Stomach (tissue), 4 donors: ENCODE data around the gene PRDM16.

ENCODE experiments used
- CTCF ChIP-seq, 7 experiments: fragments of 450-650 bp in 4 of 7; fragments of 200-600 bp in 3 of 7; sonication (generic) in 3 of 7; IDR thresholded peaks; one replicate each; pipeline ENCODE4 v1.5.1; 2016 to 2019; ENCODE audit warnings: antibody characterized with exemption in 7 of 7, control low read depth in 2 of 7, mild to moderate bottlenecking in 1 of 7
- POLR2A ChIP-seq, 4 donors: fragments of 450-650 bp; IDR thresholded peaks; one replicate each; pipeline ENCODE4 v1.6.1; 2016; ENCODE audit warnings: antibody characterized with exemption in 4 of 4, control low read depth in 2 of 4, mild to moderate bottlenecking in 1 of 4, moderate library complexity in 1 of 4

GRCh38 chr1:3475839-3476573 is 407.0 kb downstream of the PRDM16 start:
- TF ChIP-seq CTCF (IDR thresholded peaks at IDR 0.05) (no peak), POLR2A (IDR thresholded peaks at IDR 0.05) (no peak)
